ENCODE results near the gene PREB.

DNA sequence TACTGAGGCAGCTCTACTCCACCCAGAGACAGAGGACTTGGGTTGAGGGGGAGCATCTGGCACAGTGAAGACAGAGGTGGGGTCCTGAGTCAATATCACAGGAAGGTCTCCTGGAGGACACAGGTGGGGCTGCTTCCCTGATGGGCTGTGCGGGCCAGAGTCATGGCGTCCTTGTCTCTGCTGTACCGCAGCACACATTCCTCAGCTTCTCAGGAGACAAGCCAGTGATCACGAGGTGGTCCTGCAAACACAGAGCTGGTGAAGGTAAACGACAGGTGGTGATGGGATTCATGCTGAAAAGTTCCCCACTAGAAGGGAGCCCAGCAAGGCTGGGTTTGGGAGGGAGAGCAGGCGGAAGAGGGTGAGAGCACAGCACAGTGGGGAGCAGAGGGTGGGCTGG is 24.0 kb upstream of the PREB start:
- TF ChIP-seq, protein P1, sequence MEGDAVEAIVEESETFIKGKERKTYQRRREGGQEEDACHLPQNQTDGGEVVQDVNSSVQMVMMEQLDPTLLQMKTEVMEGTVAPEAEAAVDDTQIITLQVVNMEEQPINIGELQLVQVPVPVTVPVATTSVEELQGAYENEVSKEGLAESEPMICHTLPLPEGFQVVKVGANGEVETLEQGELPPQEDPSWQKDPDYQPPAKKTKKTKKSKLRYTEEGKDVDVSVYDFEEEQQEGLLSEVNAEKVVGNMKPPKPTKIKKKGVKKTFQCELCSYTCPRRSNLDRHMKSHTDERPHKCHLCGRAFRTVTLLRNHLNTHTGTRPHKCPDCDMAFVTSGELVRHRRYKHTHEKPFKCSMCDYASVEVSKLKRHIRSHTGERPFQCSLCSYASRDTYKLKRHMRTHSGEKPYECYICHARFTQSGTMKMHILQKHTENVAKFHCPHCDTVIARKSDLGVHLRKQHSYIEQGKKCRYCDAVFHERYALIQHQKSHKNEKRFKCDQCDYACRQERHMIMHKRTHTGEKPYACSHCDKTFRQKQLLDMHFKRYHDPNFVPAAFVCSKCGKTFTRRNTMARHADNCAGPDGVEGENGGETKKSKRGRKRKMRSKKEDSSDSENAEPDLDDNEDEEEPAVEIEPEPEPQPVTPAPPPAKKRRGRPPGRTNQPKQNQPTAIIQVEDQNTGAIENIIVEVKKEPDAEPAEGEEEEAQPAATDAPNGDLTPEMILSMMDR (IDR thresholded peaks at IDR 0.05): no peak
- no peak for TF ChIP-seq POLR2A (IDR thresholded peaks at IDR 0.05)
